Measurements from ENCODE around the gene PPY. TPM values are rescaled to one million over a fixed set of nuclear protein-coding genes. Genes with fewer than 3 reads are reported as not detected.

The PPY gene
- total RNA-seq, 1 experiment from 2014 or later: not detected

- POLR2A ChIA-PET: interaction anchor here (0.6 kb wide), 1 partner anchor 157 kb away, joined by 3 read pairs; no protein-coding TSS in a partner anchor
- Mint-ChIP-seq H3K36me3 (no peaks in the 10 kb centered on the region), H3K4me3 (peak overlapping the region; percentile 17; the same call in 1 of the 2 replicates), H3K9me3 (no peaks in the 10 kb centered on the region), H3K4me1 (peaks cover 19% of the 10 kb centered on the region), H3K27me3 (ENCODE audit: low read depth) (peaks cover 35% of the 10 kb centered on the region), H3K27ac (no peak overlapping the region)
- no peak for TF ChIP-seq KAT7 (CRISPR knock-in tag; IDR thresholded peaks at IDR 0.05; ENCODE audit: borderline replicate concordance)
- DNase-seq (ENCODE audit: low spot score): no peak
- CTCF ChIA-PET: interaction anchor here (0.6 to 7.7 kb wide), 37 partner anchors 10 to 454 kb away, joined by 3 to 49 read pairs (median 4); partner anchors contain the start of genes CD300LG, FAM171A2, PPY and TMEM101
- ATAC-seq: no peak
Measured at GRCh38 chr17:43909537-43910231, 32.6 kb downstream of the PPY start.

GRCh38 chr17:43907998-43908721 lies 34.1 kb downstream of the PPY start:
- POLR2A ChIA-PET: interaction anchor here (1.2 kb wide), 1 partner anchor 264 kb away, joined by 3 read pairs; no protein-coding TSS in a partner anchor
- 0 out of 2 replicates have a peak, but pooled peaks have one; percentile 49 for TF ChIP-seq TEAD1 (CRISPR knock-in tag; IDR thresholded peaks at IDR 0.05)
- peak; percentile 85; the same call in 1 of the 2 replicates for TF ChIP-seq ZNF121 (CRISPR knock-in tag; IDR thresholded peaks at IDR 0.05)
- TF ChIP-seq ZNF396 (CRISPR knock-in tag; IDR thresholded peaks at IDR 0.05; ENCODE audit: borderline replicate concordance): no peak
- H3K36me3 Mint-ChIP-seq: no peaks in the 10 kb centered on the region
- H3K4me1 Mint-ChIP-seq: peaks cover 26% of the 10 kb centered on the region
- peak; percentile 8; the same call in 1 of the 2 replicates for ATAC-seq
- H3K4me3 Mint-ChIP-seq: peak overlapping the region; percentile 90
- CTCF ChIA-PET: interaction anchor here (1.1 to 7.7 kb wide), 10 partner anchors 8 to 260 kb away, joined by 3 to 49 read pairs (median 10); partner anchors contain the start of gene PPY
- H3K27ac Mint-ChIP-seq: no peak overlapping the region
- peaks cover 49% of the 10 kb centered on the region for H3K27me3 Mint-ChIP-seq (ENCODE audit: low read depth)
- no peaks in the 10 kb centered on the region for H3K9me3 Mint-ChIP-seq
- peak; percentile 66 for DNase-seq (ENCODE audit: low spot score)

DNA sequence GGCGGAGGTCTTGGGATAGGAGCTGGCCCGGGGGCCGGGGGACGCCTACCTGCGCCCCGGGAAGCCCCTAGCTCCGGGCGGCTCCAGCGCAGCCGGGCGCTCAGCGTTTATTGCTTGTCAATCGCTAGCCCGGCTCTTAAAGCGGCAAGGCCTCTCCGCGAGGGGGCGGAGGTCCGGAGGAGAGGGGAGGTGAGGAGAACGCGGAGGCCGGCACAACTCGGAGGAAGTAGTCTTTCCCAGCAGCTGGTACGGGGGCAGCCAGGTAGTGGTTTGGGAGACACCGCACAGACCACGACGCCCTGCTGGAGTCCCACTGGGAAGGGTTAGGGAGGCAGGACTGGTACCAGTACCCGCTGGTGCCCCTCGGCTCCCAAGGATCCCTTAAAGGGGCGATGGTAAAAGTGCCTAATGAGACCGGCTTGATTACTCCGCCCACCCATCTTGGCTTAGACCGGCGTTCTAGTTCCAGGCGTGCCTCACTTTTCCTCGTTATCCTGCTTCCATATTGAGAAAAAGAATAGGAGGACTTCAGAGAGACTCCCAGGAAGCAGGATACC lies 34.8 kb downstream of the PPY start, which contains the start of gene MPP2:
Gene MPP2, minus strand, starts transcription at position 112 of the 557 bp plus-strand sequence. CDS start 3,076 bp downstream, outside the sequence.
- POLR2A ChIA-PET: interaction anchor here (1.2 kb wide), 1 partner anchor 265 kb away, joined by 3 read pairs; no protein-coding TSS in a partner anchor

More for the DNA sequence above, 34.8 kb downstream of the PPY start, which contains the start of gene MPP2:
- CTCF ChIA-PET: interaction anchor here (0.6 to 7.7 kb wide), 11 partner anchors 8 to 100 kb away, joined by 3 to 49 read pairs (median 7); partner anchors contain the start of gene PPY
- Mint-ChIP-seq H3K9me3 (no peaks in the 10 kb centered on the region), H3K4me3 (peak within 1 kb of the TSS; percentile 90), H3K4me1 (peaks cover 26% of the 10 kb centered on the region), H3K27ac (no peak within 1 kb of the TSS), H3K27me3 (ENCODE audit: low read depth) (peaks cover 49% of the 10 kb centered on the region), H3K36me3 (no peaks in the 10 kb centered on the region)
- DNase-seq (ENCODE audit: low spot score): peak; percentile 88
- 0 out of 2 replicates have a peak, but pooled peaks have one; percentile 12 for TF ChIP-seq ARID4B (CRISPR knock-in tag; IDR thresholded peaks at IDR 0.05; ENCODE audit: borderline replicate concordance)
- no peak for TF ChIP-seq HMGXB4 (CRISPR knock-in tag; IDR thresholded peaks at IDR 0.05)
- TF ChIP-seq MAX (CRISPR knock-in tag; IDR thresholded peaks at IDR 0.05): no peak
- peak; percentile 71 for TF ChIP-seq ZNF423 (CRISPR knock-in tag; IDR thresholded peaks at IDR 0.05)
- TF ChIP-seq E2F4 (CRISPR knock-in tag; IDR thresholded peaks at IDR 0.05; ENCODE audit: borderline replicate concordance, low read depth): no peak
- TF ChIP-seq FOXP4 (CRISPR knock-in tag; IDR thresholded peaks at IDR 0.05): 0 out of 2 replicates have a peak, but pooled peaks have one; percentile 44
- peak; percentile 16 for ATAC-seq
